SIG-M5 treated with dmso at 0.1 percent for 504 hours (cell line): ENCODE results near the gene CLIP2.
"Not testable (repeated sequence)": the region's sequence is repeated elsewhere in the genome, so short reads cannot be mapped to it uniquely, and the experiment has no call there.

Experiments used
- DNase-seq: peaks from one replicate; lab custom pipeline; 2025; ENCODE audit not compliant: unreplicated experiment; lab: John Stamatoyannopoulos, UW

CLIP2 gene

DNA sequence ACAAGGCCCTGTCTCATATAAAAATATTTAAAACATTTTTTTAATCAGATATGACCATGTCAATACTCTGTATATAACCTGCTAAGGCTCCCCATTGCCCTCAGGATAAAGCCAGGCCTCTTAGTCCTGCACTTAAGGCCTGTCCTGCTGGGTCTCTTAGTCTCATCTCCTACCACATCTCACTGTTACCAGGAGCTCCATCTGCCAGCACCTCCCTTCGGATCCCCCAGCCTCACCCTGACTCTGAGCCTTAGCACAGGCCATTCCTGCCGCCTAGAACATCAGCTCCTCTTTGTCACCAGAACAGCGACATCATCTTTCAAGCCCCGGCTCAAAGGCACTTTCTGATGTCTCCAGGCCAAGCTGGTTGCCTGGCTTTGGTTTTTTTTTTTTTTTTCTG lies 138.8 kb downstream of the CLIP2 start:
- DNase-seq = no peak

DNA sequence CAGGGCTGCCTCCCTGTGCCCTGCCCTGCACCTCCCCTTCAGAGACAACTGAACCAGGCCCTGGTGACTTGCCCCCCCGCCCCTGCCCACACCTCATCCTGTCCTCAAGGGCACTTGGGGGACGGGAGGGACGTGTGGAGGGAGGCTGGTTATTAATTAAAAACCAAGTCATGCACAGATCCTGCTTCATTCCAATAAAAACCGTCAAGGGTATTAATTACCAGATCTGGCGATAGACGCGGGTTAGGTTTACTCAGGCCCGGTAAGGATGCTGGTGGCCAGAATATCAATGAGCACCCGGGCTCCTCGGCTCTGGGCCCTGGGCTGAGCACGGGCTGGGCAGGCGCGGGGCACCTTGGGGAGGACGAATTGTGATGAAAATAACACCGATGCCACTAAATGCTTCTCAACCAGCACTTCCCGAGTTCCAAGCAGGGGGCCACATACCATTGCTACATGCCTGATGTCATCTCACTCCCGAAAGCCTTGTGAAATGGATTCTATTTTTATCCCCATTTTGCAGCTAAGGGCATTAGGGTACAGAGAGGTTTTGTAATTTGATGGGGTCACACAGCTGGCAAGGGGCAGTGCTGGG lies 140.0 kb downstream of the CLIP2 start:
- DNase-seq = peak; percentile 81

DNA sequence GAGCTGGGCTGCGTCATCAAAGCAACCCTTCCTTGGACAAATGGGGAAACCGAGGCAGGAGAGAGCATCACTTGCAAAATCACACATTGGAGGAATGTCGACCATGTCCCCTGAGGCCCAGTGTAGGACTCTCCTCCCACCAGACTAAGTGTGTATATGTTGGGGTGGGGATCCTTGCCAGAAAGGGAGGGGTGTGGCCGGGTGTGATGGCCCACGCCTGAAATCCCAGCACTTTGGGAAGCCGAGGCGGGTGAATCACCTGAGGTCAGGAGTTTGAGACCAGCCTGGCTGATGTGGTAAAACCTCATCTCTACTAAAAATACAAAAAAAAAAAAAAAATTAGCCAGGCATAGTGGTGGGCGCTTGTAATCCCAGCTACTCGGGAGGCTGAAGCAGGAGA lies 141.2 kb downstream of the CLIP2 start:
- not testable (repeated sequence) for DNase-seq

DNA sequence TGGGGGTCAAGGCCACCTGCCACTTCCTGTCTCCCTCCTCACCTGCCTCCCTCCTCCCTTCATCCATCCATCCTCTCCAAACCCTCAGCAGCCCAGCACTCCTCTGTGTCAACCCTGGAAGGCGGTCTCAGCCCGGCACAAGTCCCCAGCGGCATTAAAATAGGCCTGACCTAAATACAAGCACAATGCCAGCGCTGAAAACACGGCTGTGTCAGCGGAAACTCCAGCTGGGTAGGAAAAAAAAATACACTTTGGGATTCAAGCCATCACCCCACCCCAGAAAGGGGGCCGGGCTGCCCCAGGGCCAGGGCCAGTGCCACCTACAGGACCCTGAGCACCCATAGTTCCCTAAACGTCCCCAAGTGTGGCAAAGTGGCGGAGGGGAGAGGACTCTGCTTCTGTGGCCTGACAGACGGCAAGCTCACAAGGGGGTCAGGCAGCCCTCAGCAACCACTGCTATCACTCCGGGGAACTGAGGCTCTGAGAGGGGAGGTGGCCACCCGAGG lies 141.8 kb downstream of the CLIP2 start:
- DNase-seq = no peak

DNA sequence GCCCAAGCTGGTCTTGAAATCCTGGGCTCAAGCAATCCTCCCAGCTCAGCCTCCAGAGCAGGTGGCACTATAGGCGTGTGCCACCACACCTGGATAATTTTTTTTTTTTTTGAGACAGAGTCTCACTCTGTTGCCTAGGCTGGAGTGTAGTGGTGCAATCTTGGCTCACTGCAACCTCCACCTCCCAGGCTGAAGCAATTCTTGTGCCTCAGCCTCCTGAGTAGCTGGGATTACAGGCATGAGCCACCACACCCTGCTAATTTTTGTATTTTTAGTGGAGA lies 148.0 kb downstream of the CLIP2 start:
- DNase-seq = not testable (repeated sequence)

DNA sequence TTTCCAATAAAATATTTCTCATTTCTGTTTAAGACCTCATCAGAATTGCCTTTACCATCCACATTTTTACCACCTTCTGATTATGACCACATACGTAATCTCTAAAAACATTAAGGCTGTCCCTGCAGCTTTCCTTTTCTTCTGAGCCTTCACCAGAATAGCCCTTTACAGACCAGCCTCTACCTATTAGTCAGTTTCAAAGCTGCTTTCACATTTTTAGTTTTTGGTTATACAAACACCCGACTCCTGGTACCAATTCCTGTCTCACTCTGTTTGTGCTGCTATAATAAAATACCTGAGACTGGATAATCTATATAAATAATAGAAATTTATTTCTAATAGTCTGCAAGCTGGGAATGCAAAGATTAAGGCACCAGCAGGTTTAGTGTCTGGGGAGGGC lies 149.1 kb downstream of the CLIP2 start:
- DNase-seq = no peak

DNA sequence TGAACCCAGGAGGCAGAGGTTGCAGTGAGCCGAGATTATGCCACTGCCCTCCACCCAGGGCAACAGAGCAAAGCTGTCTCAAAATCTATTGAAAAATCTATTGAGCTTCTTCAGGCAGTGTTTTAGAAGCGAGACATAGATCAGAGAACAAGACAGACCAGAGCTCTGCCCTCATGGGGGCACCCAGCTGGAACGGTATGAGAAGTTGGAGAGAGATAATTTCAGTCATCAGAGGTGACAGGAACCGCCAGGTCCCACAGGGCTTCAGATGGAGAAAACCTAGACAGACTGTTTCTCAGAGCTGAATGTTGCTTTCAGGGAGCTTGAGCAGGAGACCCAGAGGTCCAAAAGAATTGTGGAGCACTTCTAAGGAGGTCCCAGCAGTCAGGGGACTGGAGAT lies 150.3 kb downstream of the CLIP2 start:
- DNase-seq = no peak

DNA sequence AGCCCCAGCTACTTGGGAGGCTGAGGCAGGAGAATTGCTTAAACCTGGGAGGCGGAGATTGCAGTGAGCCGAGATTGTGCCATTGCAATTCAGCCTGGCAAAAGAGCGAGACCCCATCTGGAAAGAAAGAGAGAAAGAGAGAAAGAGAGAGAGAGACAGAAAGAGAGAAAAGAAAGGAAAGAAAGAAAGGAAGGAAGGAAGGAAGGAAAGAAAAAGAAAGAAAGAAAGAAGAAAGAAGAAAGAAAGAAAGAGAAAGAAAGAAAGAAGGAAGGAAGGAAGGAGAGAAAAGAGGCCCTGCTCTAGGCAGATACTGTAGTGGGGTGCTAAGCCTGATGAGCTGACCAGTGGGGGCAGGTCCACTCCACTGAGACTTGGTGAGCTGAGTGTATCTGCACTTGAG lies 150.9 kb downstream of the CLIP2 start:
- not testable (repeated sequence) for DNase-seq

DNA sequence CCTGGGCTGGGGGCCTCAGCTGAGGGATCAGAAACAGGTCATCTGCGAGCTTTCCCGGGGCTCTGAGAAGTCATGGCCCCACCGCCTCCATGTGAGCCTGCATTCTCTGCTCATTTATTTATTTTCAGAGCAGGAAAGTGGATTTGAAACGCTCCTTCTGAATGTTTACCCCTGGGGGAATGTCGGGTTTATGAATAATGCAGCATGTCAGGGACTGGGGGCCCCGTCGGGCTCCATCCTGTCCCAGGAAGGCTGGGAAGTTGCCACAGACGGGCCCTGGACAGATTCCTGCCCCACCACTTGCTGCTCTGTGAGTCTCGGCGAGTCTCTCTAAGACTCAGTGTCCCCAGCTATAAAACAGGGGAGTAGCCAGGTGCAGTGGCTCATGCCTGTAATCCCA lies 152.6 kb downstream of the CLIP2 start:
- DNase-seq = no peak

DNA sequence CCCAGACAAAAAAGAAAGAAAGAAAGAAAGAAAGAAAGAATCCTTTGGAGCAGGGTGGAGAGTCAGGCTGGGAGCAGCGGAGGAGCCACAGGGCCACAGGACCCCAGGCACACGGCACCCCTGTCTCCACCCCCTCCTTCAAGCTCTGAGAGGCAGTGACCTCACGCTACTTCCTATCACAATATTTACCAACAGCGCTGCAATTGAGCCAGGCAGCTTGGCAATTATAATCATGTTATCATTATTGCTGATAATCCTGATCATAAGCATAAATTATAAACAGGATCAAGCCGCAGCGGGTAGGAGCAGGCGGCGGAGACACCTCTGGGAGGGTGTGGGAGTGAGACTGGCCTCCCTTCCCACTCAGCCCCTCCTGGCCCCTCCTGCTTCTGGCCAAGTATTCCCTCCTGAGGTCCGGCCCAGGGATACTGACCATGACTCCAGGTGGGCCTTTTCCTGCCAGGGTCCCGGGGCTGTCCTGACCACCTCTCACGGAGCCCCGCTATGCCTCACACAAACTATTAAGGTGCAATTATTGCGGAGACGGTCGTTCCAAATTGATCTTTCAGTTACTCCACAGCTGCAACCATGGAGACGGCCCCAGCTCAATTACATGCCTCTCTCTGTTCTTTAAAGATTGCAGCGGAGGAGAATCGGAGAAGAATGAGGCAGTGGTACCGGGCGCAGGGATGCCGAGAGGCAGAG lies 154.5 kb downstream of the CLIP2 start:
- DNase-seq = no peak

DNA sequence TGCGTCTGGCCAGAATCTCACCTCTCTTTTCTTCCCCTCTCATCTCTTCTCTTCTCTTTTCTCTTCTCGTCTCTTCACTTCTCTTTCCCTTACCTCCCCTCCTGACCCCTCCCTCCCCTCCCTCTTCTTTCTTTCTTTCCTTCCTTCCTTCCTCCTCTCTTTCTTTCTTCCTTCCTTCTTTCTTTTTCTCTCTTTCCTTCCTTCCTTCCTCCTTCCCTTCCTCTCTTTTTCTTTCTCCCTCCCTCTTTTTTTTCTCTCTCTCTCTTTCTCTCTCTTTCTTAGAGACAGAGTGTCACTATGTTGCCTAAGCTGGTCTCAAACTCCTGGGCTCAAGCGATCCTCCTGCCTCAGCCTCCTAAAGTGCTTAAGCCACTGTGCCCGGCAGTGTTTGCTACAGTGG lies 159.9 kb downstream of the CLIP2 start:
- no peak for DNase-seq

DNA sequence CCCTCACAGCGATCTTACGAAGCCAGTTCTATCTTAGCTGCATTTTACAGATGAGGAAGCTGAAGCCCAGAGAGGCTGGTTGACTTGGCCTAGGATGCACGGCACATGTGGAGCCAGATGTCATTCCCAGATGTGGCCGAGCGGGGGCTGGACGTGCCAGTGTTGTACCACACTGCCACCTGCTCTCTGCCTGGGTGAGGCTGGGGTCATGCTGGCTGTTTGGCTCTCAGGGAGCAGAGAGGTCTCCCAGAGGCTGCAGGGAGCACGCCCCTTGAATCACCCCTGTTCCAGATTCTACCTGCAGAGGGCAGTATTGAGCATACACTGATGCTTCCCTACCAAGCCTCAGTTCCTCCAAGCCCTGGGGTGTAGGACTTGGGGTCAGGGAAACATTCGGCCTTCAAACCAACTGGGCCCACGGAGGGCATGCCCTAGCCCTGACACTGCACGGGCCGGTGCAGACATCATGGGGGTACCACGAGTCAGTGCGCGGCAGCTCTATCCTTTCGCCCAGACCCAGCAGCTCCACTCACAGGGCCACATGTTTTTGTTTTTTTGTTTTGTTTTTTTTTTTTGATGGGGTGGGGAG lies 160.7 kb downstream of the CLIP2 start:
- peak; percentile 55 for DNase-seq

DNA sequence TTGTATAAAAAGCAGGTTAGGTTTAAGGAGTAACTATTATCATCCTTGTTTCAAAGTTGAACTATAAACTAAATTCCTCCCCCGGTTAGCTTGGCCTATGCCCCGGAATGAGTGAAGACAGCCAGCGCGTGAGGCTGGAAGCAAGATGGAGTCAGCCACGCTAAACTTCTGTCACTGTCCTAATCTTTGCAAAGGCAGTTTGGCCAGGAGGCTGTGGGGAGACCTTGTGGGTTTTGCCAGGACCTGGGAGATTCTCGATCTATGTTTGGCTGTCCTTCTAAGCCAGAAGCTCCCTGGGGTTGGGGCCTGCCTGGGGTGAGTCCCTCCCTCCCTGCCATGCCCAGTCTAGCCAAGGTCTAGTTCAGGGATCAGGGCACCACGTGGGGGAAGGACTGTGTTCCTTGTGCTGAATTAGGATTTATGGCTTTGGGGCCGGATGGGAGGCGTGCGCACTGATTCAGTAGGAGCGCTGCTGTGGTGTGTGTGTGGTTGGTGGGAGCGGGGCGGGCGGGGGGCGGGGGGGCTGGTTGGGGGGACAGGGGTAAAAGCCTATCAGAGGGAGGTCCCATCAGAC lies 163.6 kb downstream of the CLIP2 start:
- no peak for DNase-seq

DNA sequence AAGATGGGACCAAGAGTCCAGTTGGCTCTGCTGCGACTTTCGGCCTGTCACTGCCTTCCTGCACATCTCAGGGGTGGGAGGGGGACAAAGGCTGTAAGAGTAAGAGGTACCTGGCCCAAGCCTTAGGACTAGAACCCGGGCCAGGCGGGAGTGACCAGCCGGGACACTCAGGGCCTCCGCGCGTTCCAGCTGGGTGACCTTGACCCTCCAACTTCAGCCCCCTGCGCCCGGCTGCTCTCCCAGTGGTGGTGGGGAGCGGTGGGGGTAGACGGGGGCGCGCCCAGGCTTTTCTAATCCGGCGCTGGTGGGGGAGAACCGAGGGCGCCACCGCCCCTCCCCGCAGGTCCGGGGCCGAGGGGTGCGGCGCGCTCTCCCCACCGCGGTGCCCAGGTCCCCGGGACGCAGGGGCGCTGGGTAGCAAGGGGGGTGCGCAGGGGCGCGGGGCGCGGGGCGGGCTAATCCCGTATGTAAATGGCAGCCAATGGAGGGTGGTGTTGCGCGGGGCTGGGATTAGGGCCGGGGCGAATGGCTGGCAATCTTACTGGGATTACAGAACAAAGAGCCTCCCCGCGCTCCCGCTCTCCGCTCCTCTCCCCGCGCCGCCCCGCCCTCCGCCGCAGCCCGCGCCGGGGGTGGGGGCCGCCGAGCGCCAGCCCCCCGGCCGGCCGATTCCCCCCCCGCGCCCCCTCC lies 164.3 kb downstream of the CLIP2 start, which contains the start of gene GTF2IRD1:
TSS of gene GTF2IRD1 (plus strand) at position 585 of the 690 bp plus-strand sequence. CDS start 54,175 bp downstream, outside the sequence.
- DNase-seq = peak; percentile 76

DNA sequence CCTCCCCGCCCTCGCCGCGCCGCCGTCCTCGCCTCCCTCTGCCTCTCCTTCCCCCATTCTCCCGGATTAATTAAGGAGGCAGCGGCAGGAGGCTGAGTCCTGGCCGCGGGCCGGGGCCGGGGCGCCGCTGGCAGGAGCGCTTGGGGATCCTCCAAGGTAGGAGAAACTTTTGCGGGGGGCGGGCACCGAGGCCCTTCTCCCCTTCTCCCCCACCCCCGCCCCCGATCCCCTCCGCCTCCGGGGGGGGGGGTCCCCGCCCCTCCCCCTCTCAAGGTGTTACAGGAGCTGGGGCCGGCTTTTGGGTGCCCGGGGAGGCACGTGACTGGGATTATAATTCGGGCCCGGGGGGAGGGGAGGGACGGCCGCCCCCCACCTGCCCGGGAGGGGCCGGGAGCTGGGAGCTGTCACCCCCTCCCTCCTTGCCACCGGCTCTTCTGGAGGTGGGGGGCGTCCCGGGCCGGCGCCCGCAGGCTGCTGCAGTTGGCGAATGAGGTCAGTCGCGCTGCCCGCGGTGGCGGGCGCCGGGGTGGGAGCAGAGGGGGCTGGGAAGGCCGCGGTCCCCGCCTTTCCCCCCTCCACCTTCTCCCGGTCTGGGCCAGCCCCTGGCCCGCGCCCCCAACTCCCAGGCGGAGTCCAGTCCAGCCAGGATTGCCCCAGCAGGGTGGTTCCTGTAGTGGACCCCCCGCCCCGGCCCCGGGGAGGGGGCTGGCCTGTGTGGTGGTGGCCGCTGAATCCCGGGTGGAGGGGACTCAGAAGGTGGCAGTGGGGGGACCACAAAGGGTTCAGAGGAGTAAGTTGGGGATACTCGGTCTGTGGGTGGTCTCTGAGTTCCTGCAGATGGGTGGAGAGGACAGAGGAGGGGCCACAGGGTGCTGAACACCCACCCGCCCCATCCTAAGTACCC lies 165.1 kb downstream of the CLIP2 start:
- no peak for DNase-seq

DNA sequence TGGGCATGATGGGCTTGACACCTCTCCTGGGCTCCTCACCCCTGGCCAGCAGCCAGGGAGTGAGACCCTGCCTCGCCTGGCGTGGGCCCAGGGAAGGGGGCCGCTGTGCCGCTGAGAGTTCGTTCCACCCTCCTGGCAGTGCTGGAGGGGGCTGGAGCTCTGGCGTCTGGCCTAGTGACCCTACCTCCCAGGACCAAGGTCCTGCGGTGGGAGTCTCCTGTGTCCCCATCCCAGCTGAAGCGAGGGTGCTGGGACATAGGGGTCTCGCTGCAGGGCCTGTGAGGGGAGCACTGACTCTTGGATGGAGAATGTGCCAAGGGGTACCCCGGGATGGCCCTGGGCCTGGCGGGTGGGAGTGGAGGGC lies 165.7 kb downstream of the CLIP2 start:
- DNase-seq = no peak

DNA sequence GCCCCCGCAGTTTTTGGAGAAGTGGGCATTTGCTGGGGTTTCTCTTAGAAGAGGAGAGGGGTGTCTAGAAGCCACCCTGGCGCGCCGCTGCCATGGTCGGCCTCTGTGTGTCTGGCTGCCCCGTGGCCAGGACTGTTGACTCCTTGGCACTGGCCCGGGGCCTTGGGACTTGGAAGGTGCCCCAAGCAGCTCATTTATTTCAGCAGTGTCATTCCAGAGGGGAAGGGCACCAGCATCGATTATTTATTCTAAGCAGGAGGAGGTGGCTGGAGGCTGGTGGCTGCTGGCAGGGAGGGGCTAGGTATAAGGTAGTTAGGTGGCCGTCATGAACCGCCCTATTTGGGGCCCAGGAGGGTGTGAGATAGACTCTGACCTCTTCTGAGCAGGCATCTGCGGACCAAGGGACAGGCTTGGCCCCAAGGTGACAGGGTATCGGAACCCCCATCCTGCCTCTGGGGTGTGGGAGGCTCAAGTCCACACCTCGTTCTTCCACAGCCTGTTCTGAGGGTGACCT lies 166.1 kb downstream of the CLIP2 start:
- DNase-seq = no peak
